K562 (cell line): ENCODE measurements around the gene ALKBH2.

Experiments
- CHD4 ChIP-seq: fragments of 200-600 bp; sonication (generic); IDR thresholded peaks from 3 replicates; pipeline ENCODE4 v1.6.1; 2012; ENCODE audit warnings: low read depth, mild to moderate bottlenecking, mixed read lengths, low read length, inconsistent platforms; ENCODE audit not compliant: insufficient read depth, insufficient replicate concordance, poor library complexity, severe bottlenecking
- LARP7 ChIP-seq: fragments of 450-650 bp; IDR thresholded peaks from 2 replicates; pipeline ENCODE4 v1.6.1; 2016
- NFATC3 ChIP-seq: fragments of 450-650 bp; IDR thresholded peaks from 2 replicates; pipeline ENCODE4 v1.6.1; 2017; ENCODE audit warnings: mild to moderate bottlenecking
- NFYB ChIP-seq: IDR thresholded peaks from 2 replicates; pipeline ENCODE4 v1.6.1; 2011; ENCODE audit warnings: mild to moderate bottlenecking, moderate library complexity; ENCODE audit not compliant: insufficient read length; ENCODE audit errors: extremely low read depth
- POLR2G ChIP-seq: fragments of 200-400 bp; formaldehyde crosslinking; IDR thresholded peaks from 2 replicates; pipeline ENCODE4 v1.6.1; 2017; ENCODE audit warnings: low read depth, mild to moderate bottlenecking, antibody characterized with exemption, low read length, moderate library complexity
- RAD21 ChIP-seq, 2 experiments: fragments of 250-450 bp in 1 of 2; fragments of 450-650 bp in 1 of 2; sonication (Bioruptor Pico) in 1 of 2; formaldehyde crosslinking in 1 of 2; IDR thresholded peaks in 1 of 2; conservative IDR thresholded peaks in 1 of 2; 2 replicates each; pipeline versions ENCODE4 v1.4.0 to v1.8.0; 2020 to 2022; ENCODE audit warnings: mild to moderate bottlenecking in 2 of 2, moderate library complexity in 1 of 2
- SP1 ChIP-seq: sonication (generic); formaldehyde crosslinking; IDR thresholded peaks from 2 replicates; pipeline ENCODE4 v1.8.1; 2022; ENCODE audit warnings: mild to moderate bottlenecking, missing genetic modification reagents
- TRIM28 ChIP-seq: fragments of 450-650 bp; IDR thresholded peaks from 2 replicates; pipeline ENCODE4 v1.6.1; 2017
- YY1 ChIP-seq, 3 experiments: IDR thresholded peaks; 2 replicates each; pipeline ENCODE4 v1.6.1; 2011; ENCODE audit warnings: low read length in 2 of 3, mild to moderate bottlenecking in 2 of 3, moderate library complexity in 2 of 3, borderline replicate concordance in 1 of 3, control low read depth in 1 of 3, low read depth in 1 of 3; ENCODE audit not compliant: insufficient read depth in 3 of 3, insufficient replicate concordance in 2 of 3, control insufficient read depth in 1 of 3, insufficient read length in 1 of 3; ENCODE audit errors: extremely low read depth in 1 of 3
- ZNF780A ChIP-seq: fragments of 250-450 bp; sonication (Bioruptor Pico); IDR thresholded peaks from 2 replicates; pipeline ENCODE4 v1.5.0; 2021; ENCODE audit warnings: mild to moderate bottlenecking
- TF ChIP-seq, protein P1 (sequence below), 3 experiments: IDR thresholded peaks in 2 of 3; conservative IDR thresholded peaks in 1 of 3; 2 replicates each; pipeline ENCODE4 v1.5.1; 2011 to 2012; ENCODE audit warnings: low read length in 3 of 3, mild to moderate bottlenecking in 3 of 3, control low read depth in 2 of 3, improper control_type of control experiment in 1 of 3, inconsistent platforms in 1 of 3, low read depth in 1 of 3, mixed read lengths in 1 of 3, moderate library complexity in 1 of 3; ENCODE audit not compliant: insufficient read depth in 2 of 3
- TF ChIP-seq, protein P2 (sequence below): fragments of 250-450 bp; sonication (Bioruptor Pico); IDR thresholded peaks from 2 replicates; pipeline ENCODE4 v1.5.0; 2021

DNA sequence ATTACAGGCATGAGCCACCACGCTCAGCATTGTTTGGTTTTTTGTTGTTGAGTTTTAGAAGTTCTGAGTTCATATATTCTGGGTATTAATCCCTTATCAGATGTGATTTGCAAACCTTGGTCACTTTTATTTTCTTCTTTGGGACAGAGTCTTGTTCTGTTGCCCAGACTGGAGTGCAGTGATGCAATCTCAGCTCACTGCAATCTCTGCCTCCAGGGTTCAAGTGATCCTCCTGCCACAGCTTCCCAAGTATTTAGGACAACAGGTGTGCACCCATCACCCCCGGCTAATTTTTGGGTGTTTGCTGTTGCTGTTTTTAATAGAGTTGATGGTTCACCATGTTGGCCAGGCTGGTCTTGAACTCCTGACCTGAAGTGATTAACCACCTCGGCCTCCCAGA is 29.1 kb downstream of the ALKBH2 start:
- TF ChIP-seq, protein P1, sequence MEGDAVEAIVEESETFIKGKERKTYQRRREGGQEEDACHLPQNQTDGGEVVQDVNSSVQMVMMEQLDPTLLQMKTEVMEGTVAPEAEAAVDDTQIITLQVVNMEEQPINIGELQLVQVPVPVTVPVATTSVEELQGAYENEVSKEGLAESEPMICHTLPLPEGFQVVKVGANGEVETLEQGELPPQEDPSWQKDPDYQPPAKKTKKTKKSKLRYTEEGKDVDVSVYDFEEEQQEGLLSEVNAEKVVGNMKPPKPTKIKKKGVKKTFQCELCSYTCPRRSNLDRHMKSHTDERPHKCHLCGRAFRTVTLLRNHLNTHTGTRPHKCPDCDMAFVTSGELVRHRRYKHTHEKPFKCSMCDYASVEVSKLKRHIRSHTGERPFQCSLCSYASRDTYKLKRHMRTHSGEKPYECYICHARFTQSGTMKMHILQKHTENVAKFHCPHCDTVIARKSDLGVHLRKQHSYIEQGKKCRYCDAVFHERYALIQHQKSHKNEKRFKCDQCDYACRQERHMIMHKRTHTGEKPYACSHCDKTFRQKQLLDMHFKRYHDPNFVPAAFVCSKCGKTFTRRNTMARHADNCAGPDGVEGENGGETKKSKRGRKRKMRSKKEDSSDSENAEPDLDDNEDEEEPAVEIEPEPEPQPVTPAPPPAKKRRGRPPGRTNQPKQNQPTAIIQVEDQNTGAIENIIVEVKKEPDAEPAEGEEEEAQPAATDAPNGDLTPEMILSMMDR (IDR thresholded peaks at IDR 0.05 in 2 of 3, conservative IDR thresholded peaks at IDR 0.05 in 1 of 3; ENCODE audit: insufficient read depth in 2 of 3, low read depth in 1 of 3, low read length in 3 of 3) = no peak
- TF ChIP-seq SP1 (CRISPR knock-in tag) (no peak), TRIM28 (no peak), CHD4 (no peak), NFYB (no peak), YY1 (IDR thresholded peaks at IDR 0.05; ENCODE audit: borderline replicate concordance in 1 of 3, control insufficient read depth in 1 of 3, extremely low read depth in 1 of 3, insufficient read depth in 3 of 3, insufficient read length in 1 of 3, insufficient replicate concordance in 2 of 3, low read depth in 1 of 3, low read length in 2 of 3) (no peak), ZNF780A (CRISPR knock-in tag) (no peak), NFATC3 (no peak), POLR2G (no peak), RAD21 (CRISPR knock-in tag; conservative IDR thresholded peaks at IDR 0.05 in 1 of 2, IDR thresholded peaks at IDR 0.05 in 1 of 2) (no peak), LARP7 (no peak)
- TF ChIP-seq, protein P2, sequence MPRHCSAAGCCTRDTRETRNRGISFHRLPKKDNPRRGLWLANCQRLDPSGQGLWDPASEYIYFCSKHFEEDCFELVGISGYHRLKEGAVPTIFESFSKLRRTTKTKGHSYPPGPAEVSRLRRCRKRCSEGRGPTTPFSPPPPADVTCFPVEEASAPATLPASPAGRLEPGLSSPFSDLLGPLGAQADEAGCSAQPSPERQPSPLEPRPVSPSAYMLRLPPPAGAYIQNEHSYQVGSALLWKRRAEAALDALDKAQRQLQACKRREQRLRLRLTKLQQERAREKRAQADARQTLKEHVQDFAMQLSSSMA (CRISPR knock-in tag) = no peak
